ENCODE measurements around the gene LNX2. TPM values are rescaled to one million over a fixed set of nuclear protein-coding genes. Genes with fewer than 3 reads are reported as not detected.

The LNX2 gene
- total RNA-seq, 2 experiments from 2014 or later = 6.8 to 9.7 TPM

- intact Hi-C loops (cut with micrococcal nuclease; ENCODE audit: unreplicated experiment) = no loop called here
- DNase-seq (ENCODE audit: low spot score) = no peak
- H3K4me3 ChIP-seq (ENCODE audit: low read depth, low read length, poor library complexity, severe bottlenecking) = no peak overlapping the region
- ChIA-PET POLR2A (interaction anchor here (1.1 kb wide), 1 partner anchor 40 kb away, joined by 3 read pairs; the partner anchor contains the start of gene LNX2), CTCF (ENCODE audit: unreplicated experiment) (no interaction called here)
- H3K9me3 ChIP-seq (ENCODE audit: low read length) = no peaks in the 10 kb centered on the region
- TF ChIP-seq, protein P1, sequence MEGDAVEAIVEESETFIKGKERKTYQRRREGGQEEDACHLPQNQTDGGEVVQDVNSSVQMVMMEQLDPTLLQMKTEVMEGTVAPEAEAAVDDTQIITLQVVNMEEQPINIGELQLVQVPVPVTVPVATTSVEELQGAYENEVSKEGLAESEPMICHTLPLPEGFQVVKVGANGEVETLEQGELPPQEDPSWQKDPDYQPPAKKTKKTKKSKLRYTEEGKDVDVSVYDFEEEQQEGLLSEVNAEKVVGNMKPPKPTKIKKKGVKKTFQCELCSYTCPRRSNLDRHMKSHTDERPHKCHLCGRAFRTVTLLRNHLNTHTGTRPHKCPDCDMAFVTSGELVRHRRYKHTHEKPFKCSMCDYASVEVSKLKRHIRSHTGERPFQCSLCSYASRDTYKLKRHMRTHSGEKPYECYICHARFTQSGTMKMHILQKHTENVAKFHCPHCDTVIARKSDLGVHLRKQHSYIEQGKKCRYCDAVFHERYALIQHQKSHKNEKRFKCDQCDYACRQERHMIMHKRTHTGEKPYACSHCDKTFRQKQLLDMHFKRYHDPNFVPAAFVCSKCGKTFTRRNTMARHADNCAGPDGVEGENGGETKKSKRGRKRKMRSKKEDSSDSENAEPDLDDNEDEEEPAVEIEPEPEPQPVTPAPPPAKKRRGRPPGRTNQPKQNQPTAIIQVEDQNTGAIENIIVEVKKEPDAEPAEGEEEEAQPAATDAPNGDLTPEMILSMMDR (conservative IDR thresholded peaks at IDR 0.05; ENCODE audit: low read length) = no peak
- no peak for TF ChIP-seq EZH2phosphoT487 (IDR thresholded peaks at IDR 0.05; ENCODE audit: borderline replicate concordance, low read depth, low read length)
- H3K9me2 ChIP-seq (ENCODE audit: insufficient read depth, low read length) = no peaks in the 10 kb centered on the region
- H3K27ac ChIP-seq (ENCODE audit: low read depth, low read length, poor library complexity, severe bottlenecking) = no peak overlapping the region
- BruUV-seq (replicated peaks) = no TSS peak
- H4K20me1 ChIP-seq (ENCODE audit: insufficient read depth, low read length) = no peaks in the 10 kb centered on the region
- H3K4me2 ChIP-seq (ENCODE audit: low read length) = no peak overlapping the region
- H3K79me2 ChIP-seq (ENCODE audit: insufficient read depth, low read depth, low read length) = peaks cover 7% of the 10 kb centered on the region; the same call in 1 of the 2 replicates
- no peaks in the 10 kb centered on the region for H3K4me1 ChIP-seq (ENCODE audit: insufficient read depth, low read length, poor library complexity, severe bottlenecking)
- no peak overlapping the region for H2AFZ ChIP-seq (ENCODE audit: low read length)
- peaks cover 38% of the 10 kb centered on the region for H3K36me3 ChIP-seq (ENCODE audit: insufficient read depth, low read length)
These were observed 40.2 kb upstream of the LNX2 start for GRCh38 chr13:27660511-27660910.

DNA sequence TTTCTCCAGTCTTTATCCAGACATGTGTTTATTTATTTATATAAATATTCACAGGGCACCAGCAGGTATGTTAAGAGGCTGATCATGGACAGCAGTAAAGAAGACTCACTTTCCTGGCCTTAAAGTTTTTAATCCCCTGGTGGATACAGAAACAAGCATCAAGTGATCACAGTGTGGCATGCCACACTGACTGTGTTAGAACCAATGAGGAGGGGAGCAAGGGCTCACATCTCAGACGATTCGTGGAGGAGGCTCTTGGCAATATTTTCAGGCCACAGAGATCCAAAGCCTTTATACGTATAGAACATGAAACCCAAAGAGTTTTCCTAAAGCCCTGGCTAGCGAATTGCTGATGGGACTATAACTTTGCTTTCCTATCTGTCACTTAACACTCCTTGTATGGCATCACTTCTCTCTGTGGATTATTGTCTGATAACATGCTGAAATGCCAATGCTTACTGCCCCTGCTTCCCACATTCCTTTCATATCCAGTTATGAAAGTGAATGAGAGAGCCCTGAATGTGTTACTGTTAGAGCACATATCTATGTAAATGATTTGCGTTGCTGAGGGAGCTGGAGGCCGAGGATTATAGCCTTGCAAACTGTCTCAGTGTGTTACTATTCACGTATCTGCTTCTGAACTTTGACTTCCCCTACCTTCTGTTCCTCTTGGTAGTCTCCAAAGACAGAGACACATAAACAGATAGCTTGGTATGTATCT lies 39.0 kb upstream of the LNX2 start:
- no peaks in the 10 kb centered on the region for H3K4me1 ChIP-seq (ENCODE audit: insufficient read depth, low read length, poor library complexity, severe bottlenecking)
- no peak overlapping the region for H3K27ac ChIP-seq (ENCODE audit: low read depth, low read length, poor library complexity, severe bottlenecking)
- no peak overlapping the region for H2AFZ ChIP-seq (ENCODE audit: low read length)
- H3K36me3 ChIP-seq (ENCODE audit: insufficient read depth, low read length) = peaks cover 37% of the 10 kb centered on the region
- no peaks in the 10 kb centered on the region for H4K20me1 ChIP-seq (ENCODE audit: insufficient read depth, low read length)
- H3K9me2 ChIP-seq (ENCODE audit: insufficient read depth, low read length) = no peaks in the 10 kb centered on the region
- no peak for DNase-seq (ENCODE audit: low spot score)
- ChIA-PET POLR2A (interaction anchor here (0.9 to 1.4 kb wide), 2 partner anchors 14 to 17 kb away, joined by 3 to 4 read pairs; no protein-coding TSS in a partner anchor), CTCF (ENCODE audit: unreplicated experiment) (no interaction called here)
- H3K4me3 ChIP-seq (ENCODE audit: low read depth, low read length, poor library complexity, severe bottlenecking) = no peak overlapping the region
- no peaks in the 10 kb centered on the region for H3K9me3 ChIP-seq (ENCODE audit: low read length)
- H3K79me2 ChIP-seq (ENCODE audit: insufficient read depth, low read depth, low read length) = peaks cover 12% of the 10 kb centered on the region; the same call in 1 of the 2 replicates
- no peak overlapping the region for H3K4me2 ChIP-seq (ENCODE audit: low read length)
- no TSS peak for BruUV-seq (replicated peaks)
- intact Hi-C loops (cut with micrococcal nuclease; ENCODE audit: unreplicated experiment) = no loop called here
- TF ChIP-seq EZH2phosphoT487 (IDR thresholded peaks at IDR 0.05; ENCODE audit: borderline replicate concordance, low read depth, low read length) = no peak
- TF ChIP-seq, protein P1 (conservative IDR thresholded peaks at IDR 0.05; ENCODE audit: low read length) = no peak

DNA sequence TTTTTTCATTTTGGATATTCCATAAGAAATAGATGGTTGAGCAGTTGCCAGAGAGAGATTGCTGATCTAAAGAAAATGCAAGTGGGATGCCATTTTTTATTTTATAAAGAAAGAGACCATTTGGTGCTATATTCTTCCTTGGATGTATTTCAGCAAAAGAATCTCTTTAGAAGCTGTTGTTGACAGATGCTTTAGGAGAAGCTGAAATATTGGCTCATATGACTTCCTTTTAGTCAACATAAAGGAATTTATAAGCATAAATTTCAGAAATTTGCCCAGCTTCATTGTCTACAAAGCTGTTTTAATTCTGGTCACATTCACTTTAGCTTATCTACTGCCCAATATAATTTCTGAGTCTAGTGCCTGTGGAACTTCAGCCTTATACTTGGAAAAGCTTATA lies 38.2 kb upstream of the LNX2 start:
- ChIA-PET POLR2A (interaction anchor here (0.9 to 1.4 kb wide), 2 partner anchors 14 to 16 kb away, joined by 3 to 4 read pairs; no protein-coding TSS in a partner anchor), CTCF (ENCODE audit: unreplicated experiment) (no interaction called here)
- no peaks in the 10 kb centered on the region for H3K9me3 ChIP-seq (ENCODE audit: low read length)
- peaks cover 16% of the 10 kb centered on the region; the same call in 1 of the 2 replicates for H3K79me2 ChIP-seq (ENCODE audit: insufficient read depth, low read depth, low read length)
- H3K4me1 ChIP-seq (ENCODE audit: insufficient read depth, low read length, poor library complexity, severe bottlenecking) = no peaks in the 10 kb centered on the region
- H3K4me2 ChIP-seq (ENCODE audit: low read length) = no peak overlapping the region
- peaks cover 44% of the 10 kb centered on the region for H3K36me3 ChIP-seq (ENCODE audit: insufficient read depth, low read length)
- H3K4me3 ChIP-seq (ENCODE audit: low read depth, low read length, poor library complexity, severe bottlenecking) = no peak overlapping the region
- H3K27ac ChIP-seq (ENCODE audit: low read depth, low read length, poor library complexity, severe bottlenecking) = no peak overlapping the region
- DNase-seq (ENCODE audit: low spot score) = no peak
- TF ChIP-seq, protein P1 (conservative IDR thresholded peaks at IDR 0.05; ENCODE audit: low read length) = no peak
- no peak for TF ChIP-seq EZH2phosphoT487 (IDR thresholded peaks at IDR 0.05; ENCODE audit: borderline replicate concordance, low read depth, low read length)
- no TSS peak for BruUV-seq (replicated peaks)
- no peak overlapping the region for H2AFZ ChIP-seq (ENCODE audit: low read length)
- no peaks in the 10 kb centered on the region for H4K20me1 ChIP-seq (ENCODE audit: insufficient read depth, low read length)
- intact Hi-C loops (cut with micrococcal nuclease; ENCODE audit: unreplicated experiment) = no loop called here
- H3K9me2 ChIP-seq (ENCODE audit: insufficient read depth, low read length) = no peaks in the 10 kb centered on the region

Measured in OCI-LY7 (cell line).